Prostate gland (tissue), 2 donors: Measurements from ENCODE around the gene GAD2.

Experiments used
- CTCF ChIP-seq, 4 experiments: fragments of 200-600 bp in 2 of 4; fragments of 450-650 bp in 2 of 4; sonication (generic) in 2 of 4; IDR thresholded peaks; 1 replicate in 3 of 4; 2 replicates in 1 of 4; pipeline ENCODE4 v1.5.1; 2016 to 2019; ENCODE audit warnings: antibody characterized with exemption in 4 of 4, mild to moderate bottlenecking in 2 of 4, moderate library complexity in 2 of 4
- POLR2A ChIP-seq: fragments of 450-650 bp; IDR thresholded peaks from one replicate; pipeline ENCODE4 v1.6.1; 2016; ENCODE audit warnings: antibody characterized with exemption, mild to moderate bottlenecking
- POLR2AphosphoS5 ChIP-seq: sonication (generic); formaldehyde crosslinking; IDR thresholded peaks from one replicate; pipeline ENCODE4 v1.6.1; 2017; ENCODE audit warnings: antibody characterized with exemption

GRCh38 chr10:26216585-26217395, at the start of gene GAD2:
- no peak for TF ChIP-seq CTCF (IDR thresholded peaks at IDR 0.05)
- TF ChIP-seq POLR2A, result no peak
- no peak for TF ChIP-seq POLR2AphosphoS5
